Stimulated activated CD8-positive, alpha-beta memory T cell treated with anti-CD3 and anti-CD28 coated beads, Interleukin-15, amount 100 ng/mL, for 1 hour (primary cell): Measurements from ENCODE around the gene SYNGR1.

Source experiments
- DNase-seq: peaks from one replicate; pipeline ENCODE4 v3.0.0-alpha.2; 2020; ENCODE audit warnings: low read depth

Gene SYNGR1

DNA sequence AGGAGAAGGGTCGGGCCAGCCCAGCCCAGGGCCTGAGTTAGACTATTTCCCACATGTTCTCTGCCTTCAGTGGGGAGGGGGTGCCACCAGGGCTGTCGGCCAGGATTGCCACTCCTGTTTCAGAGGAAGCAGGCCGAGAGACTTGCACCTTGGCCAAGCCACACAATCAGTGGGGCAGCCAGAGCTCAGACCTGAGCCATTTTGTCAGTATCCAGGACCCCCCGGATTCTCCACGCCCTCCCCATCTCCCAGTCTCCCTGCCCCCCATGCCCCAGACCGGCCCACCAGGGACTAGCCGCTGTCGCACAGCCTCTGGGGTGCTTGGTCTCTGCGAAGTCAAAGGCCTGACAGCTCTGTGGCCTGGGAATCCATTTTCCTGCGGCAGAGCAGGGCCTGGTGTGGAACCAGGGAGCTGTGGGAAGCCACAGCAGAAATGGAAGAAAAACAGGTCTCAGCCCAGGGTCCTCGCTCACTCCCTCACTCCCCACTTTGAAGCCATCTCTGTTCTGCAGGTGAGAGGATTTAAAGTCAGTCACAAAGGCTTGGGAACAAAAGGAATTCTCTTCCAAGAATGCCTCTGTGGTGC is 81.5 kb downstream of the SYNGR1 start:
- DNase-seq: no peak

DNA sequence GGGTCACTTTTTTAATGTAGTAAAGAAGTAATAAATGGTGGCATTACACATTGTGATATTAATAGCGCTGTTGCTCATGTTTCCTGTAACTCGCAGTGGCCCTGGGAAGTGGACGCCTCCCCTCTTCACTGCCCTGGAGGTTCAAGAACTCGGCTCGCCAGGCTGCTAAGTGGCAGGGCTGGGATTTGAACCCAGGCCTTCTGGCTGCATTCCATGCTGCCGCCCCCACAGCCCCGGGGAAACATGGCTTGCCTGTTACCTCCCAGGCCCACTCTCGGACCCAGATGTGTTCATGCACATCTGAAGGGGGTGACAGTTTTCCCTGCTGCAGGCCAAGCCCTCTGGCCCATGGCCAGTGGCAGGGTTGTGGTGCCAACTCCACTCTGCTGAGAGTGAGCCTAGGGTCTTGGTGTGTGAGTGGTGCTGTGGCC is 82.0 kb downstream of the SYNGR1 start:
- no peak for DNase-seq

DNA sequence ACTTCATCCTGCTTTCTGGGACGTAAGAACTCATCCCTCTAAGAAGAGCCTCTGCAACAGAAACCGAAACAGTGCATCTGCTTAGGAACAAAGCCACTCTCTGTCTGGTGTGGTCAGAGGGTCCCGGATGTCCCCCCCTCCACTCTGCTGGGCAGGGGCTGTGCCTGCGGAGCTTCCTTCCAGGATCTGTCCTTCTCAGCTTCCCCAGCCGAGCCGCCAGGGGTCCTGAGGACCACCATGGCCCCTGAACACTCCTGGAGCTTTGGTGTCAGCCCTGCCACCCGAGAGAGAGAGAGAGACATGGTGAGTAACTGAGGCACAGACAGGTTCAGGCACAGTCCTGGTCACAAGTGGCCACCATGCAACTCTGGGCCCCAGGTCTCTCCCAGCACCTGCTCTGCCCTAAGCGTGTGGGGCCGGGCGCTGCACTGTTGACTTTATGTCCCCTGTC is 82.6 kb downstream of the SYNGR1 start:
- no peak for DNase-seq

DNA sequence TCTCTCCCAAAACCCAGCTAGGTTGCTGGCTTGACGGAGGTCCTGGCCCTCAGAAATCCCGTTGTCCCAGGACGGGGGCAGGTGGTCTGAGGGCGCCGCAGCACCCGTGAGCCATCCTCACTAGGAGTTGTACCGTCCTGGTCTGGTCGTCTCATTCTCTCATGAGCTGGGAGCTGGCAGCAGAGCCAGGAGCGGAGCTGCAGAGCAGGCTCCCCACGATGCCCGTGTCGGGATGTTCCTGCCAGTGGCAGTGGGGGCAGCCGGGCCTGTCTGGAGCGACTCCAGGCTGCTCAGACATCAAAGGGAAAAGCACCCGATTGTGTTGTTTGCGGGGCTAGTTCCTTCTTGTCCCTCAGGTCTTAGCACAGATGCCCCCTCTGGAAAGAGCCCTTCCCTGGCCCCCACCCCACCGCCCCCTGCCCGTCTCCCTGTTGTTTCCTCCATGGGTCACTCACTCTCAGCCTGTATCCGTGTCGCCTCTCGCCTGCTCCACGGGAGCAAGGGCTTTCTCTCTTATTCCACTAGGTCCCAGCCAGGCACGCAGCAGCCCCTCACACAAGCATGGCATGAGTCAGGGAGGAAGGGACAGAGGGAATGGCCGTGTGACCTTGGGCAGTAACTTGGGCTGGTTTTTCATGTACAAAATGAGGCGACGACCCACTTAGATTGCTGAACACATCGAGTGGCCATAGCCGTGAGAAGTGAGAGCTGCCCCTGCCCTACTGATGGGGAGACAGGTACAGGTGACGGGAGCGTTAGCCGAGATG is 83.9 kb downstream of the SYNGR1 start:
- DNase-seq: no peak

DNA sequence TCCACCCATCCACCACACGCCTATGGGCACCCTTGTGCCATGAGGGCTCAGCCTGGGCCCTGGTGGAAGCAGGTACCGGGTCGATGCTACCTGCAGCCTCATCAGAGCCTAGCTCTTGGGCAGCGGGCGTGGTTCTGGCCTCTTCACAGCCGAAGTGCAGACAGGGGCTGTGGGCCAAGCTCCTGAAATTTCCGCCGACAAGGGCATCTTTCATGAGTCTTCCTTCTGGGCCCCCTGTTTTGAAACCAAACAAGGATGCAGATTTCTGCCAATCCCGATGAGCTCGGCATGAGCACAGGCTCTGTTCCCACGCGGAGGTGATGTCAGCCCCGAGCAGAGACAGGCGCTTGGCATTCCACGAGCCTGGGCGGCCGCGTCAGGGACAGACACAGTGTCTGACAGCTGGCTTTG is 84.5 kb downstream of the SYNGR1 start:
- DNase-seq: no peak

DNA sequence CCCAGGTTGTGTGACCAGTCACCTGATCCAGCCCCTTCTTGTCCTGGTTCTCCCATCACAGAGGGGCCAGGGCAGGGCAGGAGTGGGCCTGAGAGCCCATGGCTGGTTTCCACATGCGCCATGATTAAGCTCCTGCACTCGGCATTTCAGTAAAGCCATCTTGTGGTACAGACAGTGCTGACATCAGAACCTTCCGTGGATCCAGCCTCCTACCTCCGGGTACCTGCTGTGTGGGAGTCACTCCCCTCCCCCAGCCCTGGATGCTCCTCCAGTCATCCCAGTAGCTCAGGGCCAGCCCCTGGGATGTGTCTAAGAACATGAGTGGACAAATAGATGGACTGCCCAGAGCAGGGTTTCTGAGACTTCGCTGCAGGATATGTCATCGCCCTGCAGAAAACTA is 84.9 kb downstream of the SYNGR1 start:
- DNase-seq: no peak
